ENCODE results near the gene SCOC.

SCOC gene

DNA sequence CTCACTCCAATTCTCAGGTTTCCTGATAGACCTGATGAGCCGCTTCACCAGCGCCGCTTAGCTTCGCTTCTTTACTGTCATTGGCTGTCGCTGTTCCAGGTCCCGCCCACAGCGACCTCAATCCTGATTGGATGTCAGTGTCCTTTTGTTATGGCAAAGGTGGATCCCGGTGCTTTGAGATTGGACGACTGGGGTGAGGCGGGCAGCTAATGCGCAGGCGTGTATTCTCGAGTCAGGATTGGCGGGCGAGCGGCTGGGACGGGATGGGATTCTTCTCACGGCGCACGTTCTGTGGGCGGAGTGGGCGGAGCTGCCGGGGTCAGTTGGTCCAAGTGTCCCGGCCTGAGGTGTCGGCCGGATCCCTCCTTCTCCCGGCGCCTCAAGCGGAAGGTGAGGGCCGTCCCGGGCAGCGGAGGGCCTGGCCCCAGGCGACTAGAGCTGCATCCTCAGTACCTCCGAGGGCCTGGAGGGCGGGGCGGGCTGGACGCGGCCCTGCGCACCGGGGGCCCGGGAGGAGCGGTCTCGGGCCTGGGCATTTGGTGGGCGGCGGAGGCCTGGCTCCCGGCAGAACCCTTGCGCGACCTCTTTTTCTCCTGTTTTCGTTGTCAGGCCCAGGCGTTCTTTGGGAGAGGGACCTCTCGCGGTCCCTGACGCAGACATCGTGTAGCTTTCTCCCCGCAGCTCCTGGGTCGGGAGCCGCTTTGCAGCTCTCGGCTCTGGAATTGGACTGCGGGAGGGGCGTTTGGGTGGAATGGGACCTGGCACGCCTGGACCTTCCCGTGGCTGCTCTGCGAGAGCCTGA lies at the start of gene SCOC:
Gene SCOC (plus strand): TSS at position 319 of the 802 bp plus-strand sequence. CDS start 5,525 bp downstream, outside the sequence.
- peak; percentile 98 for DNase-seq

GRCh38 chr4:140326395-140326993 lies 47.0 kb upstream of the SCOC start:
- DNase-seq, result no peak

DNA sequence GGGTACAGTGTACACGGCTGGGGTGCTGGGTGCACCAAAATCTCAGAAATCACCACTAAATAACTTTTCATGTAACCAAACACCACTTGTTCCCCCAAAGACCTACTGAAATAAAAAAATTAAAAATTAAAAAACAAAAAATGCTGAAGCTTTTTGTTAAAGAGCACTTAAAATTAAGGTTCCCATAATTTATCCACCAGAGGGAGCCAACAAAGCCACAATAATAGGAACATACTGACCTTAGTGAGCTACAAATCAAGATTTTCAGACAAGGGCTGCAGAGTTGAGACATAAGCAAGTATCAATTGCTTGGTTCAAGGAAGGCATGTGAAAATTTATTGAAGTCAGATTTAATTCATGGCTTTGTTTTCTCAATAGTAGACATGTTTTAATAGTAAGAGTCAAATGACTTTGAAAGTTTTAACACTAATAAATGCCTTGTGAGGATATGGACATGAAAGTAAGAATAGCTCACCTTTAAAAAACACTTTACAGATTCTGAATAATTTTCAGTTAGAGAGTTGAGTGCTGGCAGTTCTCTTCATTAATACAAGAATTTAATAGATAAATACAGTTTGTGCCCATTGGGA lies 43.0 kb upstream of the SCOC start:
- DNase-seq, result no peak

DNA sequence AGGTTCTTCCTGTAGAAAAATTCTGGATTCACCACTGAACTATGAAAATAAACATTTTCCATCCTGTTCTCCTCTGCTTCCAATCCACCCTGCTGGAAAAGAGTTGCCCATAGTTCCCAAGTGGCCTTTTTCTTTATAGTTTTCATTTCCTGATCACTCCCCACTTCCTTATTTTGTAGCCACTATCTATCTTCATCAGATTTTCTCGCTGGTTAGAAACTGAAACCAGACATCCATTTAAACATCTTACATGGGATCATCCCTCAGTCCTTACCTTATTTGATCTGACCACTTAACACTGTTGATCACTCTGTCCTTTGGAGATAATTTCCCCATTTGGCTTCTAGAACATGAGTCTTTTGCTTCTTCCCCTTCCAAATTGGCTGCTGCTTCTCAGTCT lies 42.2 kb upstream of the SCOC start:
- no peak for DNase-seq

- DNase-seq, result no peak
These were observed 41.6 kb upstream of the SCOC start for GRCh38 chr4:140331876-140332275.

- no peak for DNase-seq
These were observed 40.7 kb upstream of the SCOC start for GRCh38 chr4:140332734-140333133.

DNA sequence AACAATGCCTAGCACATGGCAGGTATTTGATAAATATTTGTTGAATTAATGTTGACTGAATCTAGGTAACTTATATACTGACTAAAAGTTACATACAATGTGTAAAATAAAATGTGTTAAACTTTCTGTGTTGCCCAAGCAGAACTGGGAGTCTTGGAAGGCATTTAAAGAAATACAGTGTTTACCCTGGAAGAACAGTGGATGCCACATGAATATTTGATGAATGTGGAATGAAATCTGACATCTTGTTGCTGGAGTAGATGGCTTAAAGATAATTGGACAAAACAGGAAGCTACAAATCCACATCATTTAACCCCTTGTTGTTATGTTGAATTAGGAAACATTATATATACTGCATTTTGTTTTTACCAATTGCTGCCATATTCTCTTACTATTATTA lies 39.9 kb upstream of the SCOC start:
- DNase-seq, result no peak

DNA sequence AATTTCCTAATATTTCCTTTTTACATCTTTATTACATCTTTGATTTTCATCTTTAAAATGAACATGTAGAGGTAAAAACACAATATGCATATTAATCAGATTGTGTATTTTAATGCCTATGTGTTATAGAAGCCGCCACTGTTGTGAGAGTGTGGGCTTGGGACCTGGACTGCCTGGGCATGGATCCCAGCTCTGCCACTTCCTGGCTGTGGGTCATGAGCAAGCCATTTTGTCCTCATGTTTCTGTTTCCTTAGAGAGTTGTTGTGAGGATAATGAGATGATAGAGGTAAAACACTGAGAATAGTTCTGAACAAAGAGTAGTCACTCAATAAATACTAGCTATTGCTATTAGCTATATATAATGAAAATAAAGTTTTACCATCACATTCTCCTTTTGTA lies 38.4 kb upstream of the SCOC start:
- DNase-seq, result no peak

GRCh38 chr4:140336730-140337129 lies 36.7 kb upstream of the SCOC start:
- no peak for DNase-seq

DNA sequence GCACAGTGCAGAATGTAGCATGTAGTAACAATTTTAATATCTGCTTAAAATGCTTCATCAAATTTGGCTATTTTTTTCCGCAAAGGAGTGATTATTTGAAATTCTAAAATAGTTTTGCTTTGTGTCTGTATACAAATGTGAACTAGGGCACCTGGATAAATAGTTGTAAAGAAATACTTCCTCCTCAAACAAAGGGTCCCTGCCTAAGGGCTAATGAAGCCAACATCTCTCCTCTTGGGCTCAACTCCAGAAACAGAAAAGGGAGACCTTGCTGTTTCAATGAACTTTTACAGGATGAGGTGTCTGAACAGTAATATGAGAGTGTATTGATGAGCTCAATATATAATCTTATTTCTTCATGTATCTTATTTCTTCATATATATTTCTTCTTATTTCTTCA lies 30.8 kb upstream of the SCOC start:
- no peak for DNase-seq

GRCh38 chr4:140343303-140343702 lies 30.1 kb upstream of the SCOC start:
- no peak for DNase-seq

GRCh38 chr4:140344101-140344500 lies 29.3 kb upstream of the SCOC start:
- DNase-seq, result no peak

DNA sequence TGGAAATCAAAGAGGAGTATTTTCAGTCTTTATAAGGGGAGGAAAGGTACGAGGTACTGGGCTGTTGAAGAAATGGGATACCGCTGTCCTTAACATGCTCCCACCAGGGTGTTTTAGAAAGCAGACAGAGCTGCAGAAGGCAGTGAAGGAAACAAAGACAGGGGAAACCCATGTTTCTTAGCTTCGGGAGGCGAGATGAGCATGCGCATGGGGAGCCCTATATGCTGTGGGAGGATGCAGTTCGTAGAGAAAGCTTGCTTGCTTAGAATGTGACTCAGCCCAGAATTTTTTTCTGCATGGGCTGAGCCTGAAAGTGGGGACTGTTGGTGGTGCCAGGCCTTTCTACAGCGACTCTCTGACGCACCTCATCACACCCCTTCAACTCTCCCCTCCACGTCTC lies 28.8 kb upstream of the SCOC start:
- DNase-seq, result no peak

DNA sequence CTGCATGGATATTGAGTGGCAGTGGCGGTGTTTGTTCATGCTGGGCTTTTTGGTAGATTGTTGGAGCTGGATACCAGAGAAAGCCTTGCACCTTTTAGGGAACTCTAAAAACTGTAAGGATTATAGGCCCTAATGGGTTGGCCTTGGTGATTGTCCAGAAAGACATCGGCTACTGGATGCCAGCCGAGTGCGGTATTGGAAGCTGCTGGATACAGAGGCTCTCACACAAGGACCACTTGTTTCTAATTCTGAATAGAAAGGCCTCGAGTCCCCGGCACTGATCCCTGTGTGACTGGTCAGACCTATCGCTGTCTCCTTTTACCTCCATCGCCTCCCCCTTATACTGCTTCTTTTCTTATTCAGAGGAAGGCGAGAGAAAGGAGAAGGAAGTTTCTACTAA lies 27.3 kb upstream of the SCOC start:
- DNase-seq, result no peak

DNA sequence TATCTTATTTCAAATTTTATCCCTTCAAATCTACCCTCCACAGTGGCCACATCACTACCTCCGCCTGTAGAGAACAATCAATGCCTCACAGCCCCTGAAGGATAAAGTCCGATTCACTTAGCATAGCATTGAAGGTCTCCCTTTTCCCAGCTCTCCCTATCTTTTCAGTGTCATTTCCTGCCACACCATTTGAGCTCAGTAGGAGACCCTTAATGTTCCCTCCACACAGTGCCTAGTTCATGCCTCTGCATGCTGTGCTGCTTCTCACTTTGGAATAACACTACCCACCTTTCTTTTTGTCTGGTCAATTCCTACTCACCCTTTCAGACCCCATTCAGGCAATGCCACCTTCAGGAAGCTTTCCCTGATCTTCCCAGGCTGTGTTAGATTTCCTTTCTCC lies 23.6 kb upstream of the SCOC start:
- DNase-seq, result no peak

GRCh38 chr4:140351093-140352075 lies 22.1 kb upstream of the SCOC start:
- no peak for DNase-seq

GRCh38 chr4:140353786-140354185 lies 19.7 kb upstream of the SCOC start:
- DNase-seq, result no peak

GRCh38 chr4:140355288-140355687 lies 18.2 kb upstream of the SCOC start:
- no peak for DNase-seq

DNA sequence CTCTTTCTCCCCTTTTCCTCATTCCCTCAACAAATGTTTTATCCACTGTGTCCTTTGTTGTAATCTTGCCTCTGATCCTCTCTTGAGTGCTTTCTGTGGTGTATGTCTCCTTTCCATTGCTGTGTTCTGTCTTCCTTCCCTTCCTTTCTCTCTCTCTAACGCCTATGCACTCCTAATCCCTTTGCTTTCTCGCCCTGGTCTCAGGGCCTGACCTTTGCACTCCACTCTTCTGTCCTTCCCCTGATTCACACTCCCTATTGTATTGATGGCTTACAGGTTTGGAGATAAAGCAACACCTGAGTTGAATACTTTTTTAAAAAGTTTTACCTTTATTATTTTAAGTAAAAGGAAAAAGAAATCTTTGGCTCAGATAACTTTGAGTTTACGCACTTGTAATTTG lies 15.6 kb upstream of the SCOC start:
- no peak for DNase-seq

- DNase-seq, result no peak
These were observed 15.2 kb upstream of the SCOC start for GRCh38 chr4:140358281-140358680.

DNA sequence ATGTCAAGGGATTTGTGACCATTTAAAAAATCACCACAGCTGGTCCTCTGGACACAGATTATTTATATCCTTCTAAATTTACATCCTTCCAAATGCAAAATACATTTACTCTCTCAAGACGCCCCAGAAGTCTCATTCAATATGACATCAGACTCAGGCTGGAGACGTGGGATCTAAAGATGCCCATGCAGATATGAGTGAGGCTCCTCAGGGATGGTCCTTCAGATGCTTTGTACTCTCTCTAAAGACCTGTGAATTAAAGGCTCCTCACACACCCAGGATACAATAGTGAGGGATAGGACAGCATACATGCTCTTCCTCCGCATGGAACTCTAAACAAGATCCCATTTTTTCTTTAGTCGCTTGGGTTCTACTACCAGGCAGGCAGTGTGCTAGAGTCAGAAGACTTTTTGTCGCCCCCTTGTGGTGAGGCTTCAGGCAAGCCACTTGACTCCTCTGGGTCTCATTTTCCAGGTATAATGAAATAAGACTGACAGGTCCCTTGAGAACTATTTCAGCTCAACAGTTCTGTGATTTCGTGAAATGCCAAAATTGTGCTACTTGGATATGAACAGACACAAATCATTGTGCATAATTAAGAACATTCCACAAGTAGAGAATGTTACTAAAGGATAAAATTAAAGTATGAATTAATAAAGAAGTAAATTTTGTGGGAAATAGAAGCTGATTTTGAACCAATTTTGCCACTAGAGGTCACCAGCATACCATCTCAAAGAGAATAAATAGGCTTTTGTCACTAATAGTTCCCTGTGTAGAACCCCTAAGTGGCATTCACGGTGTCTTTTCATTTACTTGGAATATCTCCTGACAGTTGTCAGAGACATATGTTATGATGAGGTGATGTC lies 13.7 kb upstream of the SCOC start:
- DNase-seq, result peak; percentile 75

GRCh38 chr4:140361099-140361498 lies 12.3 kb upstream of the SCOC start:
- DNase-seq, result no peak

Data from stimulated activated CD4-positive, alpha-beta T cell treated with anti-CD3 and anti-CD28 coated beads, Interleukin-1b, Interleukin-23, amount 100 ng/mL, for 48 hours (primary cell).